GM18870 (cell line): ENCODE data around the gene SPATA2L.
"Not testable (repeated sequence)": the region's sequence is repeated elsewhere in the genome, so short reads cannot be mapped to it uniquely, and the experiment has no call there.

Experiments
- ATAC-seq: cut with Tn5 transposase; IDR thresholded peaks from one replicate; pipeline ENCODE4 v1.9.1; 2021; ENCODE audit warnings: moderate library complexity; ENCODE audit not compliant: unreplicated experiment

SPATA2L gene

GRCh38 chr16:89690392-89690901 is 11.1 kb downstream of the SPATA2L start:
- no peak for ATAC-seq

GRCh38 chr16:89689621-89690020 is 11.9 kb downstream of the SPATA2L start:
- ATAC-seq = not testable (repeated sequence)

GRCh38 chr16:89689142-89689541 is 12.4 kb downstream of the SPATA2L start:
- ATAC-seq = no peak

GRCh38 chr16:89688395-89688794 is 13.1 kb downstream of the SPATA2L start:
- ATAC-seq = no peak

- peak; percentile 45 for ATAC-seq
These were observed 14.2 kb downstream of the SPATA2L start for GRCh38 chr16:89687092-89687940.

GRCh38 chr16:89686520-89687091 is 14.9 kb downstream of the SPATA2L start, which contains the start of gene CDK10:
CDK10 (plus strand) TSS chr16:89686689; CDS start chr16:89686711, 22 bp downstream.
- ATAC-seq = peak; percentile 72

- no peak for ATAC-seq
These were observed 15.6 kb downstream of the SPATA2L start for GRCh38 chr16:89685916-89686315.

- ATAC-seq = no peak
These were observed 23.2 kb downstream of the SPATA2L start for GRCh38 chr16:89678258-89678657.

- no peak for ATAC-seq
These were observed 29.1 kb downstream of the SPATA2L start for GRCh38 chr16:89672177-89672941.

- ATAC-seq = not testable (repeated sequence)
These were observed 29.9 kb downstream of the SPATA2L start for GRCh38 chr16:89671565-89671964.

GRCh38 chr16:89670496-89671431 is 30.7 kb downstream of the SPATA2L start:
- no peak for ATAC-seq

GRCh38 chr16:89669755-89670154 is 31.8 kb downstream of the SPATA2L start:
- ATAC-seq = no peak

GRCh38 chr16:89668790-89669158 is 32.7 kb downstream of the SPATA2L start:
- ATAC-seq = no peak

GRCh38 chr16:89667633-89668032 is 33.9 kb downstream of the SPATA2L start:
- ATAC-seq = no peak

- not testable (repeated sequence) for ATAC-seq
These were observed 34.5 kb downstream of the SPATA2L start for GRCh38 chr16:89667000-89667399.

- not testable (repeated sequence) for ATAC-seq
These were observed 37.3 kb downstream of the SPATA2L start for GRCh38 chr16:89664238-89664637.

- ATAC-seq = no peak
These were observed 40.3 kb downstream of the SPATA2L start for GRCh38 chr16:89661215-89661614.

GRCh38 chr16:89660146-89660545 is 41.4 kb downstream of the SPATA2L start:
- ATAC-seq = no peak

GRCh38 chr16:89658221-89658879 is 43.2 kb downstream of the SPATA2L start:
- ATAC-seq = no peak
